Mucosa of descending colon (tissue), 3 donors: Measurements from ENCODE around the gene HNRNPA3. TPM values are rescaled to one million over a fixed set of nuclear protein-coding genes. Genes with fewer than 3 reads are reported as not detected.
"Not testable (repeated sequence)": the region's sequence is repeated elsewhere in the genome, so short reads cannot be mapped to it uniquely, and the experiment has no call there.

ENCODE experiments used
- ATAC-seq: fragments of 200-7000 bp; cut with Tn5 transposase; one replicate; pipeline ENCODE4 v1.9.1; 2020; ENCODE audit warnings: mild to moderate bottlenecking, moderate library complexity
- DNase-seq, 3 donors: peaks; one replicate each; pipeline ENCODE4 v3.0.0-alpha.2; 2020
- H3K36me3 ChIP-seq: fragments of 200-600 bp; one replicate; pipeline ENCODE4 v1.8.0; 2021; ENCODE audit warnings: low read depth, mild to moderate bottlenecking
- H3K4me1 ChIP-seq: fragments of 200-600 bp; one replicate; pipeline ENCODE4 v1.8.0; 2021; ENCODE audit warnings: low read depth, mild to moderate bottlenecking
- H3K4me3 ChIP-seq: fragments of 200-600 bp; one replicate; pipeline ENCODE4 v1.8.0; 2021; ENCODE audit warnings: mild to moderate bottlenecking
- H3K9me3 ChIP-seq: fragments of 200-600 bp; one replicate; pipeline ENCODE4 v1.8.0; 2021; ENCODE audit warnings: mild to moderate bottlenecking
- intact Hi-C, 2 donors: fragments of 100-400 bp; cut with DNase I in 1 of 2; cut with micrococcal nuclease in 1 of 2; formaldehyde crosslinking; loops; one replicate each; pipeline versions ENCODE4 v1.11.0 to v1.11.1; 2022; cut with DNase I, micrococcal nuclease
- total RNA-seq, 3 donors: library from RNA; stranded (reverse); fragmentation: NEBNext Ultra II Directional in 2 of 3; extraction: Animal tissue kit (Norgen Biotek cat#: 25700) in 2 of 3; gene quantifications; one replicate each; pipeline versions ENCODE4 v1.2.1 to v1.2.4, GENCODE V29; 2021 to 2023
- TF ChIP-seq, protein P1 (sequence below): fragments of 200-600 bp; IDR thresholded peaks from one replicate; pipeline ENCODE4 v1.8.0; 2022; ENCODE audit warnings: antibody characterized with exemption, mild to moderate bottlenecking
- donor health status: DM: no; HTN: no; CAD: no; lungs with moderate emphysema.
- donor health status: DM: no; HTN: no; CAD: no.
- donor health status: DM: no; HTN: yes; CAD: no.

The HNRNPA3 gene
- total RNA-seq, 3 donors from 2014 or later: 133 to 169 (median 151) TPM

DNA sequence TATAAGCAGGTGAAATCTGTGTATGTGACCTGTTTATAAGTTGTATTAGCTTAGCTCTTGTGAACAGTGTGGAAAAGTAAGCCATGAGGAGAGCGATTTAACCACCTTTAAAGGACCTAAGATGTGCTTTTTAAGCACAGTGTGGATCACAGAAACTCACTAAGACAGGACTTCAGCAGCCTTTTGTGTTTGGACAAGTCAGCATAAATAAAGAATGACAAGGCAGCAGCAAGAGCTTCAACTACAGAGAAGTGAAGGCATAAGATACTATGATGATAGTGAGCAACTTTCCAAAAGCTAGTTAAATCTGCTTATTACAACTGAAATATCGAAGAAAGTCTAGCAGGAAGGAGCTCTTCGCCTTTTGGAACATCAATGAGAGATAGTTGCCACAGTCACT lies 8.9 kb downstream of the HNRNPA3 start:
- intact Hi-C loops: no loop called here
- H3K4me1 ChIP-seq: peaks cover 21% of the 10 kb centered on the region
- H3K36me3 ChIP-seq: peaks cover 19% of the 10 kb centered on the region
- H3K4me3 ChIP-seq: no peak overlapping the region
- ATAC-seq: no peak
- TF ChIP-seq, protein P1, sequence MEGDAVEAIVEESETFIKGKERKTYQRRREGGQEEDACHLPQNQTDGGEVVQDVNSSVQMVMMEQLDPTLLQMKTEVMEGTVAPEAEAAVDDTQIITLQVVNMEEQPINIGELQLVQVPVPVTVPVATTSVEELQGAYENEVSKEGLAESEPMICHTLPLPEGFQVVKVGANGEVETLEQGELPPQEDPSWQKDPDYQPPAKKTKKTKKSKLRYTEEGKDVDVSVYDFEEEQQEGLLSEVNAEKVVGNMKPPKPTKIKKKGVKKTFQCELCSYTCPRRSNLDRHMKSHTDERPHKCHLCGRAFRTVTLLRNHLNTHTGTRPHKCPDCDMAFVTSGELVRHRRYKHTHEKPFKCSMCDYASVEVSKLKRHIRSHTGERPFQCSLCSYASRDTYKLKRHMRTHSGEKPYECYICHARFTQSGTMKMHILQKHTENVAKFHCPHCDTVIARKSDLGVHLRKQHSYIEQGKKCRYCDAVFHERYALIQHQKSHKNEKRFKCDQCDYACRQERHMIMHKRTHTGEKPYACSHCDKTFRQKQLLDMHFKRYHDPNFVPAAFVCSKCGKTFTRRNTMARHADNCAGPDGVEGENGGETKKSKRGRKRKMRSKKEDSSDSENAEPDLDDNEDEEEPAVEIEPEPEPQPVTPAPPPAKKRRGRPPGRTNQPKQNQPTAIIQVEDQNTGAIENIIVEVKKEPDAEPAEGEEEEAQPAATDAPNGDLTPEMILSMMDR: no peak
- H3K9me3 ChIP-seq: no peaks in the 10 kb centered on the region
- DNase-seq: no peak

DNA sequence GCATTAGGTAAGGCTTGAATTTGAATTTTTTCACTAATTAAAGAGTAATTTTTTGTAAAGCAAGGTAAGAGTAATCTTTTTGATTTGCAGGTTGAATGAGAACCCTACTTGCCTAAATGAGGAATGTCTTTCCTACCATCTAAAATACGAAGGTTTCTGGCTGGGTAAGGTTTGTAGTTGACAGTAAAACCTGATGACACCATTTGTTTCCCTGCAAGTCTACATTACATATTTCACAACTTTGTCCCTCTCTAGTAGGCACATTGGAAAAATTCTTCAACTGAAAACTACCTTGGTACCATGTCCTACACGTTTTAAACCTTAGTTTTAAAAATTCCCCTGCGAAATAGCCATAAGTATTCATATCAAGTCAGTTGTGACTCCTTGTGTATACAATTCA lies 9.4 kb downstream of the HNRNPA3 start:
- ATAC-seq (no peak), DNase-seq (no peak)
- Histone ChIP-seq H3K36me3 (peaks cover 14% of the 10 kb centered on the region), H3K4me3 (no peak overlapping the region), H3K9me3 (no peaks in the 10 kb centered on the region), H3K4me1 (peaks cover 18% of the 10 kb centered on the region)
- intact Hi-C loops: no loop called here
- TF ChIP-seq, protein P1: no peak

DNA sequence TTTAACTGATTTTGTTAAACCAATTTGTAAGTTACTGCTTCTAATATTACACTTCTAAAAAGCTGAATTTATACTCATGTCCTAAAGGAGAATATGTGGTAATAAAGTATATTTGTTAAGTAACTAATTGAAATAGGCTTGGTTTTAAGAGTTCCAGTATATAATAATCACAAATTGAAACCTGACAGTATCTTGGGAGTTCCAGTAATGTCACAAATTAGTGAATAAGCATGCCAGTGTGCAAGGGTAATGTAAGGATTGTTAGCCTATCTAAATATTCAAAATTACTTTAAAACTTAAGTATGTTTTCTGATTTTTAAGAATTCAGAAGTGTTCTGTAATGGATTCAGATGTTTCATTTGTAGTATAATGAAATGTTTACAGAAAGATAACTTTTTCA lies 10.8 kb downstream of the HNRNPA3 start:
- H3K4me1 ChIP-seq: peaks cover 11% of the 10 kb centered on the region
- H3K36me3 ChIP-seq, ATAC-seq, H3K9me3 ChIP-seq, H3K4me3 ChIP-seq, intact Hi-C loops, DNase-seq: not testable (repeated sequence)

DNA sequence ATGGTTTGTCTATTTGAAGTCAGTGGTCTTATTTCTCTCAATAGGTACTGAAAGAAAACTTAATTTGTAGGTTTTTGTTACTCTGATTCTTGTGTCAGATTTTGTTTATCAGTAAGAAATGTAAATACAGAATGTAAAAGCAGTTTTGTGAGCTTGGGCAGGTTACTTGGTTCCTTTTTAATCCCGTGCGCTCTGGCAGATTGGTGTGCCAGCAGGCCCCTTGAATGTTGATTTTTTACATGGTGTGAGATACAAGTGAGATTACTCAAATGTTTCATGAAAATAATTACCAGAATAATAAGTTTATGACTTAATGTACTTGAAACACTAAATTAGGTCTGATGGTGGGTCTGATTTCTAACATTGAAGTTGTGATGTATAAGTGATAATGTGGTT lies 13.4 kb downstream of the HNRNPA3 start:
- peaks cover 7% of the 10 kb centered on the region for H3K36me3 ChIP-seq
- H3K9me3 ChIP-seq: no peaks in the 10 kb centered on the region
- intact Hi-C loops: no loop called here
- H3K4me3 ChIP-seq: no peak overlapping the region
- TF ChIP-seq, protein P1: no peak
- ATAC-seq (no peak), DNase-seq (no peak)
- H3K4me1 ChIP-seq: no peaks in the 10 kb centered on the region

DNA sequence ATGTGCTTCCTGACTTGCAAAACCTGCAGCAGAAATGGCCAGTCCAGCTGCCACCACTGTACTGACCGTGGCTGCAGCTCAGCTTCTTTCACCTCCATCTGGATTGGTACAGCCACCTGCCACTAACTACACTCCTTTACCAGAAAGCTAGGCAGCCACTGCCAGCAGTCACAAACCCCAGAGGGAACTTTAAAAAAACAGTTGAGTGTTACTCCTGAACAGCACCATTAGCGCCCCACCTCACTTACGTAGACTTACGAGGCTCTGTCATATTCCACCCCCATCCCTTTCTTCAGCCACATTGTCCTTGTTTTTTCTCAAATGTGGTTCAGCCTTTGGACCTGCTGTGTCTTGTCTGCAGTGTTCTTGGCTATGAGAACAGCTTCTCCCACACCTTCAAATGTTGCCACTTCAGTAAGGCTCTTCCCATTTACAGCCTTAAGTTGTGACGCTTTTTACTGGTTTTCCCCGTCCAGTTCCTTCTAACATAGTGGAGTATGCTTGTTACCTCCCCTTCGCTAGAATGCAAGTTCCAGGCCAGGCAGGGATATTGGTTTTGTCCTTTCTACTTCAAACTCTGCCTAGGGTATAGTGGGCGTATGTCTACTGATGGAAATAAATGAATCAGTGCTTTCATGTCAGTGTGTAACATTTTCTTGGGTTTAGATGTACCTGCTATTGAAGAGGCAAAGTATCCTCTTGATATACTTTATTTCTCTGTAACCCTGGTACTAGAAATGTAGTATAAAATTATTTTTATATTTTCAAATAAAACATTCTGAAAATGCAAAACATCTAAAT lies 17.0 kb downstream of the HNRNPA3 start:
- no peaks in the 10 kb centered on the region for H3K4me1 ChIP-seq
- ATAC-seq (peak; percentile 12), DNase-seq (no peak)
- TF ChIP-seq, protein P1: no peak
- H3K36me3 ChIP-seq: no peaks in the 10 kb centered on the region
- intact Hi-C loops: no loop called here
- no peak overlapping the region for H3K4me3 ChIP-seq
- no peaks in the 10 kb centered on the region for H3K9me3 ChIP-seq

DNA sequence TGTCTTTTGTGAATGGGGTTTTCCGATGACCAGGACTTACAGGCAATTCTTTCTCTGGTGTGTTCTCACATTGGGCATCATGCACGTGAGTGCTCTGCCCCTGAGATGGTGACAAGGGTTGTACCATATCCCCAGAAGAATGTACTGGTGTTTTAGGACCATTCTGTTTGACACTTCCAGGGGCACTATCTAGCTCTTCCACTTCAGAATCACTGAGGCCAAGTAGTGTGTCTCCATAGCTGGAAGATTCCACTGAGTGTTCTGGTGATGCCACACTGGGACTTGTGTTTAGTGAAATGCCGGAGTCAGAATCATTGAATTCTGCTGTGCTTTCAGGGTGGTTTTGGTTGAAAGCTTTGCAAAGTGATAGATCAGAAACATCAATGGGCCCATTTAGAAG lies 18.7 kb downstream of the HNRNPA3 start:
- Histone ChIP-seq H3K4me1 (no peaks in the 10 kb centered on the region), H3K9me3 (no peaks in the 10 kb centered on the region), H3K36me3 (no peaks in the 10 kb centered on the region), H3K4me3 (no peak overlapping the region)
- intact Hi-C loops: no loop called here
- DNase-seq: no peak
- TF ChIP-seq, protein P1: no peak
- ATAC-seq: no peak
